Head of caudate nucleus (tissue), 42 donors: ENCODE results near the gene CCDC148.
"Not testable (repeated sequence)": the region's sequence is repeated elsewhere in the genome, so short reads cannot be mapped to it uniquely, and the experiment has no call there.

Experiments
- DNase-seq, 42 donors: peaks; one replicate each; pipeline versions ENCODE4 v3.0.0 to v3.0.0-alpha.2; 2020 to 2021; ENCODE audit warnings: mixed read lengths in 7 of 42
- intact Hi-C: fragments of 100-400 bp; cut with DNase I; formaldehyde crosslinking; loops from one replicate; pipeline ENCODE4 v1.15.0; 2022

The CCDC148 gene

DNA sequence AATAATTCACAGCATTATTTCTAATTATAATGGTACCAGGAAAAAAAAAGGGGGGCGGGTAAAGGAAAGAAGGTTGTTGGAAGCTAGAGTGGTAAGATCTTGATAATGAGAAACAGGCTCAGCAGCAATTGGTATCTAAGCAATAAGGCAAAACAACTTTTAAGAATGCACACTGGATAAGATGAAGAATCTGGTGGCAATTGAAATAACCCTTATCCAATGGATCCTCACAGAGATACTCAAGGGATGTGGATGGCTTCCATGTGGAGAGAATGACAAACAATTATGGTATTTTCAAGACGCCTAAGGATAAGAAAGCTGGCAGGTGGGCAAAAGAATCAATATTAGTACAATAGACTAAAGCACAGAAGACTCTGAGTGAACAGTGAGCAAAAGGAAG, 201.3 kb downstream of the CCDC148 start:
- intact Hi-C loops: no loop called here
- DNase-seq: no peak

GRCh38 chr2:158253170-158253569, 203.4 kb downstream of the CCDC148 start:
- intact Hi-C loops: no loop called here
- no peak for DNase-seq

- intact Hi-C loops: no loop called here
- no peak for DNase-seq
Observed at GRCh38 chr2:158251356-158251755, 205.2 kb downstream of the CCDC148 start.

- DNase-seq: no peak
- intact Hi-C loops: no loop called here
Observed at GRCh38 chr2:158243392-158243791, 213.2 kb downstream of the CCDC148 start.

DNA sequence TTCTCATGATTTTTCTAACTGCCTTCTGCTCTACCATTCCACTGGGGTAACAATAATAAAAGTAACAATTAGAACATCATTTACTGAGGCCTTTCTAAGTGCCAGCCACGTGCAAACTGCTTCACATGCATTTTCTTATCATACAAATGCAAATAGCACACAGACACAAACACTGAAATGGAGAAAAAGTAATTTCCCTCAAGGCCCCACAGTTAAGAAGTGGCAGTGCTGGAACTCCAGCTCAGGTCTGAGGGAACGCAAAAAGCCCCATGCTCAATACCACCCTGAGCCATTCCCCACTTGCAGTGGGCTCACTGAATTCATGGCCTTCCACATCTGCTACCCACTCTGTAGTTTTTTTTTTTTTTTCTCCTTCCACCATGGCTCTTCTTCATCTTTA, 214.3 kb downstream of the CCDC148 start:
- intact Hi-C loops: no loop called here
- DNase-seq: no peak

DNA sequence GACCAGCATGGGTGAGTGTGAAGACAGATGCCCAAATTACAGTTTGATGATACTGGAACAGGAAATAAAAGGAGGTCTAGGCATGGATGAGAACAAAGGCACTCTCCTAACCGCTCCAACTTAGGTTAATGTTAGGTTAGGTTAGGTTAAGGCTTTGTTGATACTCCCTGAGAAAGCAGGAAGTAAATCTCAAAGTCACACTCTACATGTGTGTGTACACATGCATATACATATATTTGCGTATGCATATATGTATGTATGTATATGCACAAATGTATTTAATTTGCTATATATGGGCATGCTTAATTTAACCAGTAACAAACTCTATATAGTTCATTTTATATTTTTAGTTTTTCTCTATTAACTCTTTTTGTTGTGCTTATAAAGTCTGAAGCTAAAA, 215.6 kb downstream of the CCDC148 start:
- intact Hi-C loops: no loop called here
- no peak for DNase-seq

GRCh38 chr2:158239271-158239670, 217.3 kb downstream of the CCDC148 start:
- intact Hi-C loops: no loop called here

DNA sequence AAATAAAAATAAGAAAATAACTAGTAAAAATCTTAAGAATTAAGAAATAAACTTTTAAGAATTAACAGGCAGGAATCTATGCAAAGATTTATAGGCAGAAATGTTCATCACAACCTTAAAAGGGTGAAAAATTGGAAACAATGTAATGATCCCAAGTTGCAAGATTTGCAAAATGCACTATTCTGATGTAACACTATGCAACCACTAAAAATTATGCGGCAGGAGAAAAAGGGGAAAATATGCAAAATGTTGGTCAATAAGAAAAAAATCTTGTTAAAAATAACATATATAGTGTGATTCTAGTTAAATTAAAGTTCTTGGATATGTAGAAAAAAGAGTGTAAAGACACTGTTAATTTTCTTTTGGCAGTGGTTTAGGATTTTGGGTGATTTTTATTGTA, 222.1 kb downstream of the CCDC148 start:
- intact Hi-C loops: no loop called here
- DNase-seq: no peak

More at GRCh38 chr2:158239271-158239670, 217.3 kb downstream of the CCDC148 start:
- DNase-seq: no peak

- no peak for DNase-seq
- intact Hi-C loops: no loop called here
Observed at GRCh38 chr2:158232476-158232875, 224.1 kb downstream of the CCDC148 start.

DNA sequence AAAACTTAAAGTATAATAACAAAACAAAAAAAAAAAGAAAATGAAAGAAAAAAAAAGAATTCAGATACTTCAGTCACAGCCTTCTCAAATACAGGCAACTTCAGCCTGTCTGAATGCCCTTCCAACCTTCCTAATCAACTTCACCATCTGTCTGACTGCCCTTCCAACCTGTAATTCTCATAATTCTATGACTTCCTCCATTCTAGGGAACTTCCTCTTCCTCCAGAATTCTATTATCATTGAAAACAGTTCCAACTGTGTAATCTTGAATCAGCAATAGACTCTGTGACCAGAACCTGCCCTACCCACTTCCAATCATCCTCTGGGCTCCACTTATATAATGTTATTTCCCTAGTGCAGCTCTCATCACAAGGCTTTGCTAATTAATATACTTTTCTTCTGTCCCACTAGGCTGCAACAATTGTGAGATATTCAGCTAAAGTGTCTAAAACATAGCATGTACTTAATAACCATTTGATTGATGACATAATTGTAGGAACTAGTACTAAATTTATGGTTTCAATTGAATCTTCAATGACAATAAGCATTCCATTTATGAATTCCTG, 227.5 kb downstream of the CCDC148 start:
- DNase-seq: no peak
- intact Hi-C loops: no loop called here

DNA sequence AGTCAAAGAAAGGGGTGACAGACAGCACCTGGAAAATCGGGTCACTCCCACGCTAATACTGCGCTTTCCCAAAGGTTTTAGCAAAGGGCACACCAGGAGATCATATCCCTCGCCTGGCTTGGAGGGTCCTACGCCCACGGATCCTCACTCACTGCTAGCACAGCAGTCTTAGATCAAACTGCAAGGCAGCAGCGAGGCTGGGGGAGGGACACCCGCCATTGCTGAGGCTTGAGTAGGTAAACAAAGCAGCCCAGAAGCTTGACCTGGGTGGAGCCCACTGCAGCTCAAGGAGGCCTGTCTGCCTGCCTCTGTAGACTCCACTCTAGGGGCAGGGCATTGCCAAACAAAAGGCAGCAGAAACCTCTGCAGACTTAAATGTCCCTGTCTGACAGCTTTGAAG, 233.5 kb downstream of the CCDC148 start:
- DNase-seq, intact Hi-C loops: not testable (repeated sequence)

- DNase-seq: no peak
- intact Hi-C loops: no loop called here
Observed at GRCh38 chr2:158221063-158222020, 235.2 kb downstream of the CCDC148 start.

- intact Hi-C loops: no loop called here
- DNase-seq: no peak
Observed at GRCh38 chr2:158217593-158217992, 239.0 kb downstream of the CCDC148 start.

GRCh38 chr2:158214431-158214830, 242.1 kb downstream of the CCDC148 start:
- no peak for DNase-seq
- intact Hi-C loops: no loop called here

GRCh38 chr2:158213773-158214172, 242.8 kb downstream of the CCDC148 start:
- DNase-seq: no peak
- intact Hi-C loops: no loop called here

GRCh38 chr2:158212301-158212700, 244.3 kb downstream of the CCDC148 start:
- intact Hi-C loops: no loop called here
- no peak for DNase-seq

DNA sequence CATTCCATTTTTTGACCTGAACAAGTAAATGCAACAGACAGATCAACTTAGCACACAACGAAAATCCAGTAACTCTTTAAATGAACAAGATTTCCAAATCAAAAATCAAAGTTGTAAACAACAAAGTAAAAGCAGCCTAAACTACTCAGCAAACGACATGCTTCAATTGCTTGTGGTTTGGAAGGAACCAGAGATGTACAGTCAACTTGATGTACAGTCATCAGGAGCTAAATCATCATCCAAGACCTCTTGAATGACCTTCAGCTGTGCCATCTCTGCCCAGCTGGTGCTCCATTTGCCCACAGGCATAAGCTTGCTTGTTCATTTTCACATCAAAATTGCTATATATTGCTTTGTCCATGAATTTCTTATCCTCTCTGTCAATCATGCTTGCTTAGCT, 245.1 kb downstream of the CCDC148 start:
- no peak for DNase-seq
- intact Hi-C loops: no loop called here

GRCh38 chr2:158207354-158207753, 249.2 kb downstream of the CCDC148 start:
- intact Hi-C loops: no loop called here
- DNase-seq: no peak

DNA sequence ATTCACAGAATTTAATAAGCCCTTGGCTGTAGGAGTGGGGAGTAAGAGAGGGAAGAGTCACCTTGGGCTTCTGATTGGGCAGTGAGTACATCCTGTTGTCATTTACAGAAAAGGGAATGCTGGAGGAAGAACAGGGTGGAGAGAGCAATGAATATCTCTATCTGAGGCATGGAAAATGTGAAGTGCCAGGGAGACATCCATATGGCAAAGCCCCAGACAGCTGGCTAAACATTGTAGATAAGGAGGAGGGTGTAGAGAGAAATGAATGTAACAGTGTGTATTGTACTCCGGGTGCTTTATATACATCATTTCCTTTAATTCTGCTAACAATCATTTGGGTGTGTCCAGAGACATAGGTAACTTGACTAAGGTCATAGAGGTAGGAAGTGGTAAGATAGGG, 251.3 kb downstream of the CCDC148 start:
- no peak for DNase-seq
- intact Hi-C loops: no loop called here

- intact Hi-C loops: no loop called here
- no peak for DNase-seq
Observed at GRCh38 chr2:158204741-158205165, 251.8 kb downstream of the CCDC148 start.
